HL-60 (cell line): Measurements from ENCODE around the gene SH3D19.

Experiments used
- DNase-seq, 2 experiments: peaks; one replicate each; pipeline ENCODE4 v3.0.0-alpha.2; 2010 to 2020; ENCODE audit warnings: low read depth in 1 of 2, low spot score in 1 of 2
- H3K27ac ChIP-seq: fragments of 250-450 bp; sonication (Bioruptor Pico); replicated peaks from 2 replicates; pipeline ENCODE4 v1.5.1; 2020; ENCODE audit warnings: mild to moderate bottlenecking, moderate library complexity
- H3K27me3 ChIP-seq: fragments of 250-450 bp; sonication (Bioruptor Pico); 2 replicates; pipeline ENCODE4 v1.5.1; 2021; ENCODE audit warnings: mild to moderate bottlenecking, moderate library complexity; ENCODE audit not compliant: insufficient read depth, poor library complexity, severe bottlenecking
- H3K4me3 ChIP-seq: replicated peaks from 2 replicates; pipeline ENCODE4 v1.5.1; 2011; ENCODE audit warnings: mild to moderate bottlenecking, control low read depth, low read length; ENCODE audit not compliant: insufficient read depth
- CTCF ChIP-seq: IDR thresholded peaks from one replicate; pipeline ENCODE4 v1.5.1; 2011; ENCODE audit warnings: low read length, control low read depth, inconsistent platforms; ENCODE audit not compliant: insufficient read depth
- GABPA ChIP-seq: IDR thresholded peaks from 2 replicates; pipeline ENCODE4 v1.6.1; 2012; ENCODE audit warnings: low read depth
- POLR2AphosphoS5 ChIP-seq: IDR thresholded peaks from 2 replicates; pipeline ENCODE4 v1.6.1; 2012; ENCODE audit warnings: low read depth
- REST ChIP-seq: IDR thresholded peaks from 2 replicates; pipeline ENCODE4 v1.6.1; 2012; ENCODE audit warnings: low read depth; ENCODE audit not compliant: insufficient replicate concordance
- SPI1 ChIP-seq: IDR thresholded peaks from 2 replicates; pipeline ENCODE4 v1.6.1; 2012; ENCODE audit warnings: low read depth, mild to moderate bottlenecking, borderline replicate concordance

Gene SH3D19

GRCh38 chr4:151314010-151314355 is 11.4 kb downstream of the SH3D19 start:
- H3K27me3 ChIP-seq: no peaks in the 10 kb centered on the region
- DNase-seq: no peak
- no peak overlapping the region for H3K4me3 ChIP-seq
- H3K27ac ChIP-seq: no peak overlapping the region
- TF ChIP-seq REST: no peak
- TF ChIP-seq POLR2AphosphoS5: no peak
- TF ChIP-seq CTCF: no peak
- no peak for TF ChIP-seq SPI1
- no peak for TF ChIP-seq GABPA

GRCh38 chr4:151313306-151314009 is 11.9 kb downstream of the SH3D19 start:
- no peak for TF ChIP-seq REST

GRCh38 chr4:151310124-151310728 is 15.2 kb downstream of the SH3D19 start:
- Histone ChIP-seq H3K27ac (no peak overlapping the region), H3K4me3 (no peak overlapping the region), H3K27me3 (no peaks in the 10 kb centered on the region)
- TF ChIP-seq POLR2AphosphoS5 (no peak), REST (no peak)
- DNase-seq: no peak

More at GRCh38 chr4:151313306-151314009, 11.9 kb downstream of the SH3D19 start:
- Histone ChIP-seq H3K4me3 (no peak overlapping the region), H3K27me3 (no peaks in the 10 kb centered on the region), H3K27ac (no peak overlapping the region)
- no peak for DNase-seq

GRCh38 chr4:151304755-151305154 is 20.6 kb downstream of the SH3D19 start:
- DNase-seq: no peak
- Histone ChIP-seq H3K4me3 (no peak overlapping the region), H3K27me3 (peaks cover 4% of the 10 kb centered on the region), H3K27ac (no peak overlapping the region)
- no peak for TF ChIP-seq POLR2AphosphoS5
- no peak for TF ChIP-seq REST
